T-cell (primary cell): ENCODE results near the gene FLVCR1. TPM values are rescaled to one million over a fixed set of nuclear protein-coding genes. Genes with fewer than 3 reads are reported as not detected.
A peak's percentile ranks its signal among the peaks of the same experiment; 100 is the strongest.

Experiments used
- ATAC-seq, 4 experiments: fragments of 200-7000 bp in 3 of 4; fragments of 150-1000 bp in 1 of 4; cut with Tn5 transposase; replicated peaks in 1 of 4; 1 replicate in 3 of 4; 2 replicates in 1 of 4; pipeline ENCODE4 v1.10.0; 2021; ENCODE audit warnings: moderate library complexity in 3 of 4, mild to moderate bottlenecking in 2 of 4, moderate number of reproducible peaks in 1 of 4
- CTCF ChIA-PET, 2 donors: fragments of 300-600 bp; sonication (Branson Sonifier 250); formaldehyde crosslinking; loops; one replicate each; lab custom pipeline; 2022; ENCODE audit warnings: antibody characterized with exemption in 2 of 2; lab: Charles Lee
- POLR2A ChIA-PET, 2 donors: fragments of 300-600 bp; sonication (Branson Sonifier 250); formaldehyde crosslinking; loops; one replicate each; lab custom pipeline; 2022; ENCODE audit warnings: antibody characterized with exemption in 2 of 2; lab: Charles Lee
- DNase-seq, 35 experiments: peaks; one replicate each; pipeline versions ENCODE4 v3.0.0 to v3.0.0-alpha.2; 2013 to 2023
- H3K27ac ChIP-seq: one replicate; pipeline ENCODE4 v1.5.1; 2013; ENCODE audit warnings: low read length
- H3K27me3 ChIP-seq, 2 experiments: replicated peaks in 1 of 2; 1 replicate in 1 of 2; 2 replicates in 1 of 2; pipeline versions ENCODE4 v1.6.1 to v1.7.0; 2013; ENCODE audit warnings: low read length in 1 of 2, mixed read lengths in 1 of 2; ENCODE audit not compliant: control insufficient read depth in 2 of 2, insufficient read depth in 2 of 2; ENCODE audit errors: extremely low read depth in 1 of 2
- H3K36me3 ChIP-seq, 2 donors: 1 replicate in 1 of 2; 2 replicates in 1 of 2; pipeline versions ENCODE4 v1.6.1 to v1.7.0; 2013; ENCODE audit warnings: low read length in 1 of 2; ENCODE audit not compliant: control insufficient read depth in 2 of 2, insufficient read depth in 1 of 2; ENCODE audit errors: extremely low read depth in 1 of 2
- H3K4me1 ChIP-seq, 2 experiments: 1 replicate in 1 of 2; 2 replicates in 1 of 2; pipeline versions ENCODE4 v1.6.1 to v1.7.0; 2013; ENCODE audit warnings: low read length in 2 of 2, mixed read lengths in 1 of 2; ENCODE audit not compliant: insufficient read depth in 2 of 2, control insufficient read depth in 1 of 2; ENCODE audit errors: extremely low read depth in 1 of 2
- H3K4me3 ChIP-seq, 2 donors: 1 replicate in 1 of 2; 2 replicates in 1 of 2; pipeline versions ENCODE4 v1.5.1 to v1.7.0; 2013; ENCODE audit warnings: mild to moderate bottlenecking in 2 of 2, low read length in 1 of 2, moderate library complexity in 1 of 2; ENCODE audit not compliant: control insufficient read depth in 1 of 2; ENCODE audit errors: extremely low read depth in 1 of 2
- H3K9me3 ChIP-seq: 2 replicates; pipeline ENCODE4 v1.7.0; 2013
- H3K27ac Mint-ChIP-seq, 2 donors: one replicate each; pipeline ENCODE4 v1.8.0; 2020 to 2021; ENCODE audit warnings: mild to moderate bottlenecking in 2 of 2, mixed read lengths in 2 of 2
- H3K27me3 Mint-ChIP-seq, 2 donors: one replicate each; pipeline ENCODE4 v1.8.0; 2021 to 2022; ENCODE audit warnings: mixed read lengths in 2 of 2
- H3K36me3 Mint-ChIP-seq: one replicate; pipeline ENCODE4 v1.8.0; 2021; ENCODE audit warnings: mixed read lengths
- H3K4me1 Mint-ChIP-seq, 3 donors: one replicate each; pipeline ENCODE4 v1.8.0; 2020 to 2022; ENCODE audit warnings: mixed read lengths in 3 of 3, mild to moderate bottlenecking in 1 of 3
- H3K4me3 Mint-ChIP-seq, 3 donors: one replicate each; pipeline ENCODE4 v1.8.0; 2020 to 2022; ENCODE audit warnings: mild to moderate bottlenecking in 3 of 3, mixed read lengths in 3 of 3, moderate library complexity in 3 of 3
- H3K9me3 Mint-ChIP-seq, 3 donors: one replicate each; pipeline ENCODE4 v1.8.0; 2020 to 2022; ENCODE audit warnings: mixed read lengths in 3 of 3
- WGBS: methylation state at CpG from one replicate; pipeline ENCODE4 v1.1.5; 2013; ENCODE audit warnings: missing lambda C conversion rate; ENCODE audit not compliant: insufficient coverage; 5-methylcytosine and 5-hydroxymethylcytosine counted together
- total RNA-seq, 35 experiments: library from RNA in 6 of 35; stranded (reverse) in 6 of 35; fragments of 120-200 nt in 1 of 35; gene quantifications; one replicate each; pipeline versions ENCODE4 v1.2.1 to v1.2.4 and lab custom pipeline; 2013 to 2026

FLVCR1 gene
- total RNA-seq, 5 donors from 2014 or later (not counting 1 experiment from before 2014, with no cell fraction given) = 8.5 to 10.8 (median 9.5) TPM

DNA sequence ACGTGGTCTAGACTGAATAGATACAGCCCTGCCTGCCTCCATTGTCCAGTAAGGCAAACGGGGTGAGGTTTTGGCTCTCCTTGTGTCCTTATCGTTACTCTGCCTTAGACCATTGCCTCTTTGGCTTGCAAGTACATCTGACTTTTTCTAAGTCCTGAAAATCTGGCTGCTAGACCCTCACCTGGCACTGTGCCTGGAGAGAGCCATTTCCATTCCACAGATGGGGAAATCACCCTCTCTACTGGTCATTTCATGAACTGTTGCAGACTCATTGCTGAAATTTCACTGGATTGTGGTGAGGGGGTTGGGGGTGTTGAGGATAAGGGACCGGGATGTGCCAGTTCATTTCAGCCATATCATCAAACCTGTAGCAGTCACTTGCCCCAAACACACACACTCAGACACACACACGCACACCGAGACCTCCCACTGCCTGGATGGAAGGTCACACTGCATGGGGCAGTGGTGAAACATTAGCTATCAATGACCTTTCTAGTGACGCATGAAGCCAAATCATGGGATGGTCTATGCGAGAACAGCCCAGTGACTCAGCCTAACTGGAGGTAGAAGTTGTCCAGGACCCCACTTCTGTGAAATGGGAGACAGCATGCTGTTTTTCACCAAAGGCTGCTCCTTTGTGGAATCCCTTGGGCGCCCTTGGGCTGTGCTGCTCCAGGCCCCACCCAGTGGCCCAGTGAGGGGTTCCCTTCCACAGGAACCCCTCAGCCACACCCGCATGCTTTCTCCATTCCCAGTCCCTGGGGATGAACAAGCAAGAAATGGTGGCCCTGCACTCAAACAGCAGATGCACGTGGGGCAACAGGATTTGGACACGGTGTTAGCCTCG, 57.4 kb downstream of the FLVCR1 start:
- peaks cover 9 to 10% of the 10 kb centered on the region in 2 donors for H3K27me3 Mint-ChIP-seq
- no peak overlapping the region for H3K4me3 ChIP-seq
- H3K9me3 Mint-ChIP-seq = no peaks in the 10 kb centered on the region
- no peak for ATAC-seq
- H3K9me3 ChIP-seq = no peaks in the 10 kb centered on the region
- 87% methylated on average over 9 of the region's 13 CpGs for WGBS
- ChIA-PET POLR2A (no interaction called here), CTCF (no interaction called here)
- H3K27ac Mint-ChIP-seq = no peak overlapping the region
- no peaks in the 10 kb centered on the region for H3K36me3 Mint-ChIP-seq
- peaks cover 0 to 7% of the 10 kb centered on the region in 2 experiments for H3K4me1 ChIP-seq
- H3K27ac ChIP-seq = no peak overlapping the region
- H3K4me1 Mint-ChIP-seq = peaks cover 3 to 5% (median 4%) of the 10 kb centered on the region in 3 donors
- DNase-seq = no peak
- peaks cover 0 to 30% of the 10 kb centered on the region in 2 experiments for H3K27me3 ChIP-seq
- no peak overlapping the region for H3K4me3 Mint-ChIP-seq
- no peaks in the 10 kb centered on the region for H3K36me3 ChIP-seq

DNA sequence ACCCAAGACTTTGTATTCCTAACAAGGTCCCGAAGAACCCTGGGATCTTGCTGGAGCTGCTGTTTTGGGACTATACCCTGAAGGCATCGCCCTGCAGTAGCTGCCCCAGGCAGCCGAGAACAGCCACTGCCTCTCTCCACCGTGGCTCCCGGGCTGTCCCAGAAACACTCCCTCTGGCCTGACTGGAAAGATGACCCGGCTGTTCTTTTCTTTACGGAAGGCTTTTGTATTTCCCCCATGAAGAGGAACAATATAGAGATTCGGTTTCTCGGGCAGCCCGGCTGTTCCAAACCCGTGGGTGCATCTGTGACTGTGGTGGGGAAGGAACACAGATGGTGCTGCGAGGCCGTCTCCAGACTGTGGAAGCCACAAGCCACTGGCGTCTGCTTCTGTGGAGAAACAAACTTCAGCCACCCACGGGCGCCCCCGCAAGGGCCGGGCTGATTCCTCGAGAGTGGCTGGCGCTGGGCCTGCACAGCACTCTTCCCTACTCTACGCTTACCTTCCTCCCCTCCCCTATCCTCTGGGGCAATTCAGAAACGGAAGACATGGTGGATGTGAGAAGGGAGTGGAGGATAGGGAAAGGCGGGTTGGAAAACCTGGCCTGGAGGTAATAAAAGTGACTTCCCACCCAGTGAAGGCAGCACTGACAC, 58.5 kb downstream of the FLVCR1 start:
- no peaks in the 10 kb centered on the region for H3K9me3 ChIP-seq
- Mint-ChIP-seq H3K27ac (no peak overlapping the region), H3K27me3 (peaks cover 13 to 21% of the 10 kb centered on the region in 2 donors), H3K36me3 (no peaks in the 10 kb centered on the region), H3K9me3 (no peaks in the 10 kb centered on the region), H3K4me3 (peak overlapping the region in 1 of 3 donors; percentile 14), H3K4me1 (peaks cover 3 to 5% (median 4%) of the 10 kb centered on the region in 3 donors)
- ATAC-seq = peak in 1 of 4 experiments; percentile 27
- peaks cover 0 to 7% of the 10 kb centered on the region in 2 experiments for H3K4me1 ChIP-seq
- 53% methylated on average over 8 of the region's 23 CpGs for WGBS
- peak in 4 of 35 experiments; percentile 1 to 25 (median 2) for DNase-seq
- ChIA-PET CTCF (no interaction called here), POLR2A (no interaction called here)
- no peak overlapping the region for H3K4me3 ChIP-seq
- peaks cover 0 to 33% of the 10 kb centered on the region in 2 experiments for H3K27me3 ChIP-seq
- no peaks in the 10 kb centered on the region for H3K36me3 ChIP-seq
- H3K27ac ChIP-seq = no peak overlapping the region

DNA sequence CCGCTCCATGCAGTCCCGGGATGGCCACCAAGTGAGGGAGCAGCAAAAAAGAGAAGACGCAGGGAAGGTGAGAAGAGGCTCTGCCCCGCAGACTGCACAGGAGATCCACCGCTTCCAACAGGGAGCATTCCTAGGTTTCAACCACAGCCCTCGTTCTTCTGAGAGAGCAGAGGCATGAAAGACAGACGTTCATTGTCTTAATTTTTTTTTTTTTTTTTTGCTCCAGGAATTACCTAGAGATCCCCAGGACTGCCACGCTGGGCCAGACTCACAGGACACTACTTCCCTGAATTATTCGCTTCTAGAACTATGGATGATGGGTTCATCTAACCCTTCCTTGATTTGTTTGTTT, 59.0 kb downstream of the FLVCR1 start:
- H3K27ac ChIP-seq = no peak overlapping the region
- Mint-ChIP-seq H3K27ac (no peak overlapping the region), H3K4me3 (no peak overlapping the region), H3K9me3 (no peaks in the 10 kb centered on the region), H3K27me3 (peaks cover 13 to 21% of the 10 kb centered on the region in 2 donors), H3K4me1 (peaks cover 3 to 5% (median 4%) of the 10 kb centered on the region in 3 donors), H3K36me3 (no peaks in the 10 kb centered on the region)
- ATAC-seq (no peak), DNase-seq (no peak)
- CTCF ChIA-PET = no interaction called here
- peaks cover 0 to 33% of the 10 kb centered on the region in 2 experiments for H3K27me3 ChIP-seq
- 91% methylated on average over 4 of the region's 9 CpGs for WGBS
- H3K4me3 ChIP-seq = no peak overlapping the region
- no peaks in the 10 kb centered on the region for H3K9me3 ChIP-seq
- no peaks in the 10 kb centered on the region for H3K36me3 ChIP-seq
- H3K4me1 ChIP-seq = peaks cover 0 to 7% of the 10 kb centered on the region in 2 experiments
- POLR2A ChIA-PET = no interaction called here

DNA sequence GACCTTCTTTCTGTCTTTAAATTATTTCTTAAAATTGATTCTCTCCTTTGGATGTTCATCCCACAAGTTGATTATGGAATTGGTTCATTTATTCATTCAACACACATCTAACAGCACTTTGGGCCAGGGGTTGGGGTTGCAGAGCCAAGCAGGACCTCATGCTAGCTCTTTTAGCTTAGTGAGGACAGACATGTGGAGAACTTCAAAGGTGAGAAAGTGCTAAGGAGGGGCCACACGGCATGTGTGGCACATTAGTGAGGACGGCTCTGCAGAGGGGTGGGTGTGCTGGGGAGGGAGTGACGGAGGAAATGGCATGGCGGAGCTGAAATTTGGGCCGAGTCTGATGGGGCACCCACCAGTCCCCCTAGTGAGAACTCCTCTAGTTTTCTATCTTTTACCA, 59.8 kb downstream of the FLVCR1 start:
- ATAC-seq = no peak
- no peaks in the 10 kb centered on the region for H3K36me3 Mint-ChIP-seq
- ChIA-PET CTCF (interaction anchor here in 1 of 2 donors (0.6 kb wide), 2 partner anchors 65 to 757 kb away, joined by 3 to 6 read pairs; no protein-coding TSS in a partner anchor), POLR2A (no interaction called here)
- H3K4me1 Mint-ChIP-seq = peaks cover 3 to 5% (median 4%) of the 10 kb centered on the region in 3 donors
- Histone ChIP-seq H3K4me3 (no peak overlapping the region), H3K4me1 (peaks cover 0 to 7% of the 10 kb centered on the region in 2 experiments), H3K27ac (no peak overlapping the region), H3K36me3 (no peaks in the 10 kb centered on the region), H3K9me3 (no peaks in the 10 kb centered on the region), H3K27me3 (peaks cover 0 to 33% of the 10 kb centered on the region in 2 experiments)
- no peak for DNase-seq
- H3K27me3 Mint-ChIP-seq = peaks cover 13 to 24% of the 10 kb centered on the region in 2 donors
- no peak overlapping the region for H3K4me3 Mint-ChIP-seq
- WGBS = no CpG with 5 or more reads among the region's 5 CpGs
- H3K9me3 Mint-ChIP-seq = no peaks in the 10 kb centered on the region
- H3K27ac Mint-ChIP-seq = no peak overlapping the region

DNA sequence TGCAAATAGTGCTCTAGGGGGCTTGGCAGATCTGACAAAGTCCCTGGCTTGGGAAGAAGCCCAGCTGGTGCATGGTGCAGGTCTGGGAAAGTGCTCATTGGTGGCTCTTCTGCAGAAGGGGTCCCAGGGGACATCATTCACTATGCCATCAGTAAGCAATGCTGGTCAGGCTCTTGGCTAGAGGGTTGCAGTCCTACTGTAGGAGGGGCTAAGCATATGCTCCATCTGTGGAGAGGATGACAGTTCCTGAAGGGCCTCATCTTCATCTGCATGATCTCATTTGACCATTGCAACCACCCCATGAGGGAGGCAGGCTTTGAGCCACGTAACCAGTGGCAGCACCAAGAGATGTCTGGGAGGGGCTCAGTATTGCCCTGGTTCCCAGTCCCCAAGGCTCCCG, 60.7 kb downstream of the FLVCR1 start:
- no peak for DNase-seq
- H3K27ac ChIP-seq = no peak overlapping the region
- no peak for ATAC-seq
- H3K4me3 ChIP-seq = no peak overlapping the region
- no CpG with 5 or more reads among the region's 2 CpGs for WGBS
- no peaks in the 10 kb centered on the region for H3K9me3 ChIP-seq
- Mint-ChIP-seq H3K36me3 (no peaks in the 10 kb centered on the region), H3K27me3 (peaks cover 13 to 24% of the 10 kb centered on the region in 2 donors), H3K4me3 (no peak overlapping the region), H3K27ac (no peak overlapping the region), H3K4me1 (peaks cover 3 to 5% (median 4%) of the 10 kb centered on the region in 3 donors), H3K9me3 (no peaks in the 10 kb centered on the region)
- ChIA-PET CTCF (no interaction called here), POLR2A (no interaction called here)
- H3K27me3 ChIP-seq = peaks cover 0 to 33% of the 10 kb centered on the region in 2 experiments
- H3K36me3 ChIP-seq = no peaks in the 10 kb centered on the region
- peaks cover 0 to 7% of the 10 kb centered on the region in 2 experiments for H3K4me1 ChIP-seq

DNA sequence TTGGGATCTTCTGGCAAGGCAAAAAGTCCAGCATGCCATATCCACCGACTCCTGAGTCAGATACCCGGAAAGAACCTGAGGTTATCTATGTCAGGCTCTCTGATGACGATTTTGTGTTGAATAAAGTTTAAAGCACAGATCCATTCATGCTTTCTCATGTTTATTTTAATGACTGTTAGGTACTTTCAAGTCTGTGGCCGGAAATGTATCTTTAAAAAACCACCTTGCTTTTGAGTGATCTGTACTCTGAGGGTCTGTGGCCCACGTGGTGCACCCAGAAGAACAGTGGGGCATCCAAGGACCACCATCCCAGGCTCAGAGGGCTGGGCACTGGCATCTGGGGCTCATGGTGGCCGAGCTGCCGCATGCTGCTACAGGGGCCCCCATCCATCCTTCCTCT, 62.2 kb downstream of the FLVCR1 start:
- Mint-ChIP-seq H3K36me3 (no peaks in the 10 kb centered on the region), H3K9me3 (no peaks in the 10 kb centered on the region), H3K27ac (no peak overlapping the region), H3K4me1 (peaks cover 3 to 5% (median 4%) of the 10 kb centered on the region in 3 donors), H3K27me3 (peaks cover 10 to 24% of the 10 kb centered on the region in 2 donors), H3K4me3 (no peak overlapping the region)
- POLR2A ChIA-PET = no interaction called here
- no peaks in the 10 kb centered on the region for H3K9me3 ChIP-seq
- peaks cover 0 to 34% of the 10 kb centered on the region in 2 experiments for H3K27me3 ChIP-seq
- no peak for ATAC-seq
- peaks cover 0 to 7% of the 10 kb centered on the region in 2 experiments for H3K4me1 ChIP-seq
- WGBS = 40% methylated on average over 2 of the region's 7 CpGs
- H3K36me3 ChIP-seq = no peaks in the 10 kb centered on the region
- H3K27ac ChIP-seq = no peak overlapping the region
- CTCF ChIA-PET = no interaction called here
- no peak overlapping the region for H3K4me3 ChIP-seq
- DNase-seq = no peak
